Peyer's patch (tissue), 4 donors: ENCODE data around the gene CD93. TPM values are rescaled to one million over a fixed set of nuclear protein-coding genes. Genes with fewer than 3 reads are reported as not detected.

Experiments used
- DNase-seq, 3 donors: peaks; one replicate each; pipeline ENCODE4 v3.0.0-alpha.2; 2017 to 2019
- H3K27ac ChIP-seq, 4 donors: fragments of 200-600 bp; sonication (generic); one replicate each; pipeline ENCODE4 v1.5.1; 2016 to 2019
- H3K27me3 ChIP-seq, 2 donors: fragments of 200-600 bp; sonication (generic); one replicate each; pipeline ENCODE4 v1.5.1; 2019
- H3K36me3 ChIP-seq, 3 donors: fragments of 200-600 bp; sonication (generic); one replicate each; pipeline ENCODE4 v1.5.1; 2016 to 2019
- H3K4me1 ChIP-seq, 4 donors: fragments of 200-600 bp; sonication (generic); one replicate each; pipeline ENCODE4 v1.5.1; 2016 to 2019
- H3K4me3 ChIP-seq, 4 donors: fragments of 200-600 bp; sonication (generic); 1 replicate in 3 of 4; 2 replicates in 1 of 4; pipeline ENCODE4 v1.5.1; 2016 to 2019; ENCODE audit warnings: mild to moderate bottlenecking in 1 of 4
- H3K9me3 ChIP-seq, 4 donors: fragments of 200-600 bp; sonication (generic); one replicate each; pipeline ENCODE4 v1.5.1; 2016 to 2019; ENCODE audit warnings: mild to moderate bottlenecking in 1 of 4
- POLR2A ChIP-seq, 2 donors: fragments of 450-650 bp; IDR thresholded peaks; one replicate each; pipeline ENCODE4 v1.5.1; 2017; ENCODE audit warnings: antibody characterized with exemption in 2 of 2, mild to moderate bottlenecking in 2 of 2, moderate library complexity in 2 of 2
- total RNA-seq, 4 donors: library from RNA; depleted of rRNA; stranded (reverse); fragments of >200 nt; gene quantifications; one replicate each; pipeline ENCODE4 v1.1.0, GENCODE V29; 2016
- TF ChIP-seq, protein P1 (sequence below), 6 experiments: fragments of 450-650 bp in 4 of 6; fragments of 200-600 bp in 2 of 6; sonication (generic) in 1 of 6; IDR thresholded peaks; one replicate each; pipeline ENCODE4 v1.5.1; 2017 to 2019; ENCODE audit warnings: antibody characterized with exemption in 6 of 6, mild to moderate bottlenecking in 3 of 6, moderate library complexity in 1 of 6

The CD93 gene
- total RNA-seq, 4 donors from 2014 or later, result 3.7 to 16.5 (median 9.7) TPM

DNA sequence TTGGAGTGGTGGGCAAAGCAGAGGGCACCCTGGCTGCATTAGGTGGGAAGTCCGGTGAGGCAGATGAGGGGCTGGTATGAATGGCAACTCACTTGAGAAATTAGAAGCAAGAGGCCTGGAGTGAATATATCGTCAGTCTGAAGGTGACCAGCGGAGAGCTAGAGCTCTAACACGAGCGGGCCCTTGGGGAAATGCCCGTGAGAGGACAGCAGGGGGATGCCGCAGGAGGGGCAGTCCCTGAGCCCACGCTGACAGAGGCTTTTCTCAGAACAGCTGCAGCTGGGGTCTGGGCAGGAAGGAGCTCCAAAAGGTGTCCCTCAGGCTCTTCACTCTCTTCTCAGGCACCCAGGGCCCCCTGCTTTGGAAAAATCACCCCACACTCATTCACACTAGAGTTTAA lies 32.0 kb upstream of the CD93 start:
- no peaks in the 10 kb centered on the region for H3K9me3 ChIP-seq
- no peaks in the 10 kb centered on the region for H3K27me3 ChIP-seq
- H3K36me3 ChIP-seq, result no peaks in the 10 kb centered on the region
- H3K27ac ChIP-seq, result no peak overlapping the region
- H3K4me1 ChIP-seq, result no peaks in the 10 kb centered on the region
- no peak overlapping the region for H3K4me3 ChIP-seq
- DNase-seq, result peak in 1 of 3 donors; percentile 15
- TF ChIP-seq, protein P1, sequence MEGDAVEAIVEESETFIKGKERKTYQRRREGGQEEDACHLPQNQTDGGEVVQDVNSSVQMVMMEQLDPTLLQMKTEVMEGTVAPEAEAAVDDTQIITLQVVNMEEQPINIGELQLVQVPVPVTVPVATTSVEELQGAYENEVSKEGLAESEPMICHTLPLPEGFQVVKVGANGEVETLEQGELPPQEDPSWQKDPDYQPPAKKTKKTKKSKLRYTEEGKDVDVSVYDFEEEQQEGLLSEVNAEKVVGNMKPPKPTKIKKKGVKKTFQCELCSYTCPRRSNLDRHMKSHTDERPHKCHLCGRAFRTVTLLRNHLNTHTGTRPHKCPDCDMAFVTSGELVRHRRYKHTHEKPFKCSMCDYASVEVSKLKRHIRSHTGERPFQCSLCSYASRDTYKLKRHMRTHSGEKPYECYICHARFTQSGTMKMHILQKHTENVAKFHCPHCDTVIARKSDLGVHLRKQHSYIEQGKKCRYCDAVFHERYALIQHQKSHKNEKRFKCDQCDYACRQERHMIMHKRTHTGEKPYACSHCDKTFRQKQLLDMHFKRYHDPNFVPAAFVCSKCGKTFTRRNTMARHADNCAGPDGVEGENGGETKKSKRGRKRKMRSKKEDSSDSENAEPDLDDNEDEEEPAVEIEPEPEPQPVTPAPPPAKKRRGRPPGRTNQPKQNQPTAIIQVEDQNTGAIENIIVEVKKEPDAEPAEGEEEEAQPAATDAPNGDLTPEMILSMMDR (IDR thresholded peaks at IDR 0.05), result no peak

DNA sequence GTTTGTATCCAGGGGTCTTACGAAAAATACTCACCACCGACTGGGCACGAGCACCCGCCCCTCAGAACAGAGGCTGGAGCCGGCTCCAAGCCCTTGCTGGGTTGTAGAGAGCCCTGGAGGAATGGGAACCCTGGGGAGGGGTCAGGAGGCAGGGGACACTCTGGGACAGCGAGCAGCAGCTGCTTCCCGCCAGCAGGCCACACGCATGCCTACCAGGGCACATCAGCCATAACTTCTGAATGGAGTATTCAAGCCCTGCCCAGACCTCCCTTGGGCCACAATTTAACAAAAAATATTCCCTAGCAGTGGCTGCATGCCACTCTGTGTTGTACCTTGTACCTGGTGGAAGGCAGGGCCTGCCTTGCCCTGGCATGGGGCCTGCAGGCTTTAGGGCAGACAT lies 31.6 kb upstream of the CD93 start:
- peak in 1 of 3 donors; percentile 14 for DNase-seq
- no peaks in the 10 kb centered on the region for H3K27me3 ChIP-seq
- no peak overlapping the region for H3K4me3 ChIP-seq
- H3K4me1 ChIP-seq, result no peaks in the 10 kb centered on the region
- H3K36me3 ChIP-seq, result no peaks in the 10 kb centered on the region
- no peaks in the 10 kb centered on the region for H3K9me3 ChIP-seq
- no peak overlapping the region for H3K27ac ChIP-seq
- TF ChIP-seq, protein P1 (IDR thresholded peaks at IDR 0.05), result no peak
- no peak for TF ChIP-seq POLR2A (IDR thresholded peaks at IDR 0.05)

DNA sequence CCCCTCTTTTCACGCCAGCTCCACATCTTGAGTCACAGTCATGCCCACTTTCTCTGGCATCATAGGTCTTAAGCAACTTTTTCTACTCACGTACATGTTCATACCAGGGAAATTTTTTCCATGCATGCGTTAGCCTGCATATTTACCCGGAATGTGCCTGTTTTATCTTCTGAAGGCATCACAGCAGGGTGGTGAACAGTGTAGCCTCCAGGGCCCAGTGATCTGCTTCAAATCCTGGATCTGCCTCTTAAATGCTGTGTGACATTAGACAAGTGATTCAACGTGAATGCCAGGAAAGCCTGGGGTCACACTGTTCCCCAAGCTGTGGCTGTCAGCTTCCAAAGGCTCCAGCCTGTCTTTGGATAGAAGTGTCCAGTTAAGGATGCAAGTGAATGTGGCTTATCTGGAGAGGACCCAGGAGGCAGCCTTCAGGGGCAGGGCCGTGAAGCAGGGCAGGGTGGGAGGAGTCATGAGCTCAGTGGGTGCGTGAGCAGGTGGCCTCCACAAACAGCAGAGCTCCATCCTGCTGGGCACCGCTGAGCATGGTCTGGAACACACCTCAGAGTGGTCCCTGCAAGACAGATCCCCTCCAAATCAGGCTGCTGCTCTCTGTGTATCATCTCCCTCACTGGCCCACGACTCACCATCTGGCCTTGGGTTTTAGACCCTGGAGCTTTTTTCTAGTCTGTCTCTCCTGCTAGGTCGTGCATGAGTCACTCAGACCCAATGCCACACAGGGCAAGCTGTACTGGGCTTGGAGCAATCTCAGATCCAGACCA lies 30.4 kb upstream of the CD93 start:
- no peak overlapping the region for H3K27ac ChIP-seq
- H3K4me3 ChIP-seq, result no peak overlapping the region
- no peaks in the 10 kb centered on the region for H3K9me3 ChIP-seq
- no peaks in the 10 kb centered on the region for H3K36me3 ChIP-seq
- DNase-seq, result peak in 1 of 3 donors; percentile 29
- no peaks in the 10 kb centered on the region for H3K27me3 ChIP-seq
- H3K4me1 ChIP-seq, result no peaks in the 10 kb centered on the region
- TF ChIP-seq, protein P1 (IDR thresholded peaks at IDR 0.05), result no peak
- no peak for TF ChIP-seq POLR2A (IDR thresholded peaks at IDR 0.05)

DNA sequence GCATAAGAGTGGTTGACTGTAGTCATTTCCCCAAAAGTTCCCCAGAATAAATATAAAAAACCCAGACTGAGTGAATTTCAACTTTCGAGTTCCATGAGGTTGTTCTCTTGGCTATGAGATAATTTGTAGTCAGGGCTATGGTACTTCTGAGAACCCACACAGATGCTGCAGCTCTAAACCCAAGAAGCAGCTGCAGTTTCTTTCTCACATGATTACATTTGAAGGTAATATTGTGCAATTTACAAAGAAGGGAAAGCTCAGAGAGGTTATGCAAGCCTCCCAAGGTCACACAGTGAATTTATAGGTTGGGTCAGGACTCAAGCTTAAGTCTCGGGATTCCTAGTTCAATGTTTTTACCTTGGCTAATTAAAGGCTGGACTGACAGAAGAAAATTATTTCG lies 29.7 kb upstream of the CD93 start:
- Histone ChIP-seq H3K4me3 (no peak overlapping the region), H3K9me3 (no peaks in the 10 kb centered on the region), H3K27ac (no peak overlapping the region), H3K27me3 (no peaks in the 10 kb centered on the region), H3K36me3 (no peaks in the 10 kb centered on the region), H3K4me1 (no peaks in the 10 kb centered on the region)
- TF ChIP-seq POLR2A (IDR thresholded peaks at IDR 0.05), result no peak
- TF ChIP-seq, protein P1 (IDR thresholded peaks at IDR 0.05), result no peak
- DNase-seq, result no peak

DNA sequence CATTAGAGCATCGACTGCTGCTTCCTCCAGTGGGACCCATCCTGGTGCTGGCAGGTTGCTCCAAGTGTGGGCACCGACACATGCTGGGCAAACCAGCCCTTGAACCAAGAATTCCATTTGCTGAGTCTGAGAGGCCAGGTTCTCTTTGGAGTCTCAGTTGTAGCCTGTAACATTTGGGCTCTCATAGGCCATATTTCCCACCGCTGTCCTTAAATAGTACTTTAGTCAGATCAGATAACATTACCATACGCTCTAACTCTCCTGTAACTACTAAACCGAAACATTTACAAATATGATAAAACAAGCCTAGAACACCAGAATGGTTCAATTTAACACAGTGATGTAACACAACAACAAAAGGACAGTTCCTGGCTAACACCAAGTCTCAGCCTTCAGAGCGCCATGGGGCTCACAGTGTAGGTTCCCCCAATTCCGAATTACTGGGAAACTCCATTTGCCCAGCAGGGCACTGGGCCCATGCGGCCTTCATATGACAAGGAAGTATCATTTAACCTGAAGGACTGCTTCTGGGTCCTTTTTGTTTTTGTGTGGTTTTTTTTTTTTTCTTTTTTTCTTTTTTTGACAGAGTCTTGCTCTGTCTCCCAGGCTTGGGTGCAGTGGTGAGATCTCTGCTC lies 28.4 kb upstream of the CD93 start:
- Histone ChIP-seq H3K4me3 (no peak overlapping the region), H3K9me3 (no peaks in the 10 kb centered on the region), H3K36me3 (no peaks in the 10 kb centered on the region), H3K27ac (peak overlapping the region in 1 of 4 donors; percentile 39), H3K27me3 (no peaks in the 10 kb centered on the region), H3K4me1 (no peaks in the 10 kb centered on the region)
- TF ChIP-seq, protein P1 (IDR thresholded peaks at IDR 0.05), result no peak
- TF ChIP-seq POLR2A (IDR thresholded peaks at IDR 0.05), result no peak
- DNase-seq, result peak in 1 of 3 donors; percentile 19
